Left renal pelvis (tissue), 4 donors: Measurements from ENCODE around the gene PIM3. TPM values are rescaled to one million over a fixed set of nuclear protein-coding genes. Genes with fewer than 3 reads are reported as not detected.

Experiments used
- DNase-seq, 4 donors: peaks; one replicate each; pipeline ENCODE4 v3.0.0-alpha.2; 2013; ENCODE audit warnings: low read depth in 4 of 4, low spot score in 3 of 4
- polyA plus RNA-seq, 4 donors: library from polyadenylated mRNA; unstranded; fragments of 120-200 nt; gene quantifications; one replicate each; pipeline ENCODE4 v1.2.1, GENCODE V29; 2013; ENCODE audit not compliant: insufficient read length in 4 of 4

PIM3 gene
- 10 to 100 TPM; 13.8 to 26.2 (median 15.3) TPM for polyA plus RNA-seq

DNA sequence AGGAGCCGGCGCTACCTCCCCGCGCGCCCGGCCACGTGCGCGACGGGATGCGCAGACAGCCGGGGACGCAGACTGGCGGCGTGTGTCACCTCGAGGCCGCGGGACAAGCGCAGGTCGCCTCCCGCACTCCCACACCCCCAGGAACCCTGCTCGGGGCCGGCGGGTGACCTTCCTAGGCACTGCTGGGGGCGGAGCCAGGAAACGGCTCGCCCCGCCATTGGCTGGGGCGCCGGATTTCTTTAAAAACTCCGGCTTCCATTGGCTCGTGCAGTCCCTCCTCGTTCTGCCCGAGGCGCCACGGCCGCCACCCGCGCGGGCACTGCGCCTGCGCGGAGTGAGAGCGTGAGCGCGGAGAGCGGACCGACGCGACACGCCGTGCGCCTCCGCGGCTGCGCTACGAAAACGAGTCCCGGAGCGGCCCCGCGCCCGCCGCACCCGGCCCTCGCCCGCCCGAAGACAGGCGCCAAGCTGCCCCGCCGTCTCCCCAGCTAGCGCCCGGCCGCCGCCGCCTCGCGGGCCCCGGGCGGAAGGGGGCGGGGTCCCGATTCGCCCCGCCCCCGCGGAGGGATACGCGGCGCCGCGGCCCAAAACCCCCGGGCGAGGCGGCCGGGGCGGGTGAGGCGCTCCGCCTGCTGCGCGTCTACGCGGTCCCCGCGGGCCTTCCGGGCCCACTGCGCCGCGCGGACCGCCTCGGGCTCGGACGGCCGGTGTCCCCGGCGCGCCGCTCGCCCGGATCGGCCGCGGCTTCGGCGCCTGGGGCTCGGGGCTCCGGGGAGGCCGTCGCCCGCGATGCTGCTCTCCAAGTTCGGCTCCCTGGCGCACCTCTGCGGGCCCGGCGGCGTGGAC, at the start of gene PIM3:
Gene PIM3, plus strand, starts transcription at position 614 of the 846 bp plus-strand sequence. Its CDS starts 176 bp downstream, at position 790.
- DNase-seq: peak; percentile 87 to 93 (median 92)

DNA sequence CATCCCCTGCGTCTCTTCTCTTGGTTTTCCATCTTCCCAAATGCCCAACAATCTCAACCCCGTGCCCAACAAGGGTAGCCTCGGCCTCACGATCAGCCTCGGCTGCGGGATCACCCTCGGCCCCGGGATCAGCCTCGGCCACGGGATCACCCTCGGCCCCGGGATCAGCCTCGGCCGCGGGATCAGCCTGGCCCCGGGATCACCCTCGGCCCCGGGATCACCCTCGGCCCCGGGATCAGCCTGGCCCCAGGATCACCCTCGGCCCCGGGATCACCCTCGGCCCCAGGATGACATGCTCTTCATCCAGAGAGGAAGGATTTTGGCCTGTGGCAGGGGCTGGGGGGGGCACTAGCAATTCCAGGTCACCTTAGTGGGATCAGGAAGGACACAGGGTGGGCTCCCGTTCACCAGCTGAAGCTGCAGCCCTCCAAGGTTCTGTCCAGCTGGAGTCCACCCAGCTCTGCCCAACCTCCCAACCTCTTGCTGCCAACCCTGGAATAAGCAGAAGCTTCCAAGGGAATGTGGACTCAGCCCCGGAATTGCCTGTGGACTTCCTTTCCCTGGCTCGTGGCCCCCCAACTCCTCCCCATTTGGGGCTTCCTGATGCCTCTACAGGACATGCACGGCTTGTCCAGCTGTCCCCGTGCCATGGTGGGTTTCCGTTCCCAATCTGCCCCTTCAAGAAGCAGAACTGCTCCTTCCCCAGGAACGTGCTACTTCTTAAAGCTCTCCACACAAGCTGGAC, 48.5 kb upstream of the PIM3 start:
- no peak for DNase-seq

DNA sequence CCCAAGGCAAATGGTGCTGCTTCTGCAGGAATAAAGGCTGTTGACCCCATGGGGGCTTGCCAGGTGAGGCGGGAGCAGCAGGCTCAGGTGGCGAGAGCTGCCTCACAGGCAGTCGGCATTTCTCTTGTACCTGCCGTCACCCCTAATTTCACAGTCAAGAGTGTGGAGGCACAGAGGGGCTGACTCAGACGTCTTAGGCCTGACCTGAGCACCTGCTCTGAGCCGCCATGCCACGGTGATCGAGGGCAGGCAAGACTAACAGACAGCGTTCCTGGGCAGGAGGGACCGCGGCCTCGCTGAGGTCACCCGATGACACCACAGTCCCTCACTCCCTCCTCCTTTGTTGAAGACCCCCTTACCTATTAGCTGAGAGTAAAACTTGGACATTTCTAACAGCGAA, 47.5 kb upstream of the PIM3 start:
- no peak for DNase-seq

DNA sequence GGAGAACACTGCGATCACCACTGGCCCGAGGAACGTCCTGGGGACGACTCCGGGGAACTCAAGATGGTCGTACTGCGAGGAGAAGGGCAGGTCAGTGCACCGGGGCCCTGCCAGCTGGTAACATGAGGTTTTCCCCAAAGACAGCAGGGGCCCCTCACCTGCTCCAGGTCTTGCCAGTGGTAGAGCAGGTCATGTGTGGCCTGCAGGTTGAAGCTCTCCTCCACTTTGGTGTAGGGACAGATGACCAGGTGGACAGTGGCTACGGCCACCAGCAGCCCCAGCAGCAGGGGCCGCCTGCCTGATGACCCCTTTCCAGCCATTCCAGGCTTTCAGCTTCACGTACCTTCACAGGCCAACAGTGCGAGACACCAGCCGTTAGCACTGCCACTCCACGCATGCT, 47.1 kb upstream of the PIM3 start:
- no peak for DNase-seq

DNA sequence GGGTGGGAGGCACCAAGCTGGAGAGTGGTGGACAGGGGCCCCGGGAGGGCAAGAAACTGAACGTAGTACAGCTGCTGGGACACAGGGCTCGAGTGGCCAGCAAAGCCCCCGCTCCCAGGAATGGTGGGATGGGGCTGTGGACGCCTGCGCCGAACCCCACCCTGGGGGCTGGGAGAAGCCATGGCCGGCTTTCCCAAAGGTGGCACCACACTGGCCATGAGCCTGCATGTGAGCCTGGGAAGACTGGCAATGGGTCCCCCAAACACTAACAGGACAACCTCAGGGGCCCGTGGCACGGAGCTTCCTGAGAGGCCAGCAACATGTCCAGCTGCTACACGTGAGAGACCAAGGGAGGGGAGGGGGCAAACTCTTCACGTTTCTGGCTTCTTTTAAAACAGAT, 46.3 kb upstream of the PIM3 start:
- DNase-seq: no peak

DNA sequence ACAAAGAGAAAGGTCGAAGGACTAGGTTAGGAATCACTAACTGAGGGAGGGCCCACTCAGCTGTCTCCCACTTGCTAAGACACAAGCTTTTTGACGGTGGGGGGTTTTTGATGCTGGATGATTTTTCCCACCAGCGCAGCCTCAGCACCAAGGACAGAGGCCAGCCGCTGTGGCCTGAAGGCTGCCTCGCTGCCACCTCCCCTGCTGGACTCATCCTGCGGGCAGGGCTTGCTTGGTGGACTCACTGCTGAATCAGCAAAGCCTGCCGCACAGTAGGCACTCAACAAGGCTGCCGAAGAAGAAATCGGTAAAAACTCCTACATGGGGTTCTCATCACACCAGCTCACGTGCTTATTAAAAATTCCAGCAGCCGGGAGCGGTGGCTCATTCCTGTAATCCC, 45.0 kb upstream of the PIM3 start:
- DNase-seq: no peak

DNA sequence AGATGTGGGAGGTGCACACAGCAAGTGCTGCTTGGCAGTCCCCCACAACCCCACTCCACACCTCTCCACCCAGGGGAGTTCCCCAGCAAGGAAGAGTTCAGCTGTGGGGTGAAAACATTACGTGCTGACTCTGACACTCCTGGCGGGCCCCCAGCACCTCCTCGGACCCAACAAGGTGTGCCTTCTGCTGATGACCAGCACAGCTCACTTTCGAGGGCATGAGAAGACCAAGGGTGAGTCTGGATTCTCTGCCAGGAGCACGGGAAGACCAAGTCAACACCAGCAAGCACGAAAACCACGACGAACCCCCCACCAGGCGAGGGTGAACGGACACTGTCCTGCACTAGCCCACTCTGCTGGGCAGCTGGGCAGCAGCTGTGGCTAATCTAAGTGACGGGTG, 43.7 kb upstream of the PIM3 start:
- no peak for DNase-seq

DNA sequence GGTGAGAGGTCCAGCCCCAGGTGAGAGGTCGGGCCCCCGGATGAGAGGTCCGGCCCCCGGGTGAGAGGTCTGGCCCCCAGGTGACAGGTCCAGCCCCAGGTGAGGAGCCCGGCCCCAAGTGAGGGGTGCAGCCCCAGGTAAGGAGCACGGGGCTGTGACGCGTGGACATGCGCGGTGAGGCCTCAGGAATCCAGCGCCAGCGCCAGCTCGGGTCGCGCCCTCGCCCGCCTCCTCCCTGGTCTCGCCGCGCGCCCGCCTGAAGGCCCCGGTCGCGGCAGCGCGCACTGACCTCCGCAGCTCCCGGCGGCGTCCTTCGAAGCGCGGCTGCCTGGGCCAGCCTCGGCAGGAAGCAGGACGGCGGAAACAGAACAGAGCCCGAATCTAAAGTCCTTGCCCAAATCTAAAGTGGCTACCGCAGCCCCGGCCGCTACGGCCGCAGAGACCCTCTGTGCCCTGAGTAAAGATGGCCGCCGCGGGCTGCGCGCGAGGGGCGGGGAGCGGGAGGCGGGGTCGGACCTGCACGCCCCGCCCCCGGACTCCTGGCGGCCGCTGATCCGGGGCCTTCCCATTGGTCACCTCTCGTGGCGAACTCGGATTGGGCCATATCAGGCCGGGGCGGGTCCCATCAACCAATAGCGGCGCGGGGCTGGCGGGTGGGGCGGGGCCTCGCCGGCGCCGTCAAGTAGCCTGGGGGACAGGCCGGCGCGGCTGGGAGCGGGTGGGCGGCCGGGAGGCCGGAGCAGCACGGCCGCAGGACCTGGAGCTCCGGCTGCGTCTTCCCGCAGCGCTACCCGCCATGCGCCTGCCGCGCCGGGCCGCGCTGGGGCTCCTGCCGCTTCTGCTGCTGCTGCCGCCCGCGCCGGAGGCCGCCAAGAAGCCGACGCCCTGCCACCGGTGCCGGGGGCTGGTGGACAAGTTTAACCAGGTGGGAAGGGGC, 42.3 kb upstream of the PIM3 start, which contains the start of the genes ALG12 and CRELD2:
Gene ALG12, minus strand, starts transcription at position 465 of the 937 bp plus-strand sequence. CDS start 4,673 bp downstream, outside the sequence.
Gene CRELD2, plus strand, starts transcription at position 661 of the 937 bp plus-strand sequence. Its CDS starts 136 bp downstream, at position 797.
- peak; percentile 87 to 93 (median 90) for DNase-seq

DNA sequence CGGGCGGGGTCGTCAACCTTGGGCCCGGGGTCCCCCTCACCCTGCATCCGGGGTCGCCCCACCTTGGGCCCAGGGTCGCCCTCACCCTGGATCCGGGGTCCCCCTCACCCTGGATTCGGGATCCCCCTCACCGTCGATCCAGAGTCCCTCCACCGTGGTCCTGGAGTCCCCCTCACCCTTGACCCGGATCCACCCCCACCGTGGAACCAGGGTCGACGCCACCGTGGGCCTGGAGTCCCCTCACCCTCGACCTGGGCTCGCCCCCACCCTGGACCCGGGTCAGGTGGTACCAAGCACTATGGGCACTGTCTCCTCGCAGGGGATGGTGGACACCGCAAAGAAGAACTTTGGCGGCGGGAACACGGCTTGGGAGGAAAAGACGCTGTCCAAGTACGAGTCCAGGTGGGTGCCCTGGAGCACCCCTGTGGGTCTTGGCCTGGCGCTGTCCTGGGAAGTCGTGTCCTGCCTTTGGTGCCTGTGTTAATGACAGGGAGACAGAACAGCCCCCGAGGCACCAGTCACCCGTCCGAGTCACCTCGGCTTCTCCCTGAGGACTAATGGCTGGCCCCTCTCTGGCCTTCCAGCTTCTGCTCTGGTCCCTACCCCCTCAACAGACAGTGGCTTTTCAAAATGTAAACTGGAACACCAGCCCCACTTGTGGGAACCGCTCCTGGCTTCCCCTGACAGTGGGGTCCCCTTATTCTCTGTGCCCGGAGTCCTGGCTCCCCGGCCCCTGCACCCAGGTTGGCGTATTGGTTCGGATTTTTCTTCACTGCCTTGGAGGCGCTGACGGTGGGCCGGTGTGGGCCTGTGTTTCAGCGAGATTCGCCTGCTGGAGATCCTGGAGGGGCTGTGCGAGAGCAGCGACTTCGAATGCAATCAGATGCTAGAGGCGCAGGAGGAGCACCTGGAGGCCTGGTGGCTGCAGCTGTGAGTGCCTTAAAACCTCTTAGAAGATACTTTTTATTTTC, 41.4 kb upstream of the PIM3 start:
- DNase-seq: no peak

DNA sequence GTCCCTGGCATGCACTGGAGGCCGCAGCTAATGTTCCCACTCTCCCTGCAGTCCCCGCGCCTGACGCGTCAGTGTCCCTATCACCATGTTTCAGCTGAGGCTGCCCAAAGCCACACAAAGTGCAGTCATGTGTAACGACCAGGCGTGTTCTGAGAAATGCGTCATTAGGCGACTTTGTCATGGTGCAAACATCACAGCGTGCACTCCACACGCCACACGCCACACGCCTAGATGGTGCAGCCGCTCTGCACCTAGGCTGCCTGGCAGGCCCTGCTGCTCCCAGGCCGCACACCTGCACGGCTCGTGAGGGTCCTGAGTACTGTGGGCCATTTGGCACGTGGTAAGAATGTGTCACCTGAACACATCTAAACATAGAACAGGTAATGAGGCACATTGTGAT, 39.7 kb upstream of the PIM3 start:
- no peak for DNase-seq

DNA sequence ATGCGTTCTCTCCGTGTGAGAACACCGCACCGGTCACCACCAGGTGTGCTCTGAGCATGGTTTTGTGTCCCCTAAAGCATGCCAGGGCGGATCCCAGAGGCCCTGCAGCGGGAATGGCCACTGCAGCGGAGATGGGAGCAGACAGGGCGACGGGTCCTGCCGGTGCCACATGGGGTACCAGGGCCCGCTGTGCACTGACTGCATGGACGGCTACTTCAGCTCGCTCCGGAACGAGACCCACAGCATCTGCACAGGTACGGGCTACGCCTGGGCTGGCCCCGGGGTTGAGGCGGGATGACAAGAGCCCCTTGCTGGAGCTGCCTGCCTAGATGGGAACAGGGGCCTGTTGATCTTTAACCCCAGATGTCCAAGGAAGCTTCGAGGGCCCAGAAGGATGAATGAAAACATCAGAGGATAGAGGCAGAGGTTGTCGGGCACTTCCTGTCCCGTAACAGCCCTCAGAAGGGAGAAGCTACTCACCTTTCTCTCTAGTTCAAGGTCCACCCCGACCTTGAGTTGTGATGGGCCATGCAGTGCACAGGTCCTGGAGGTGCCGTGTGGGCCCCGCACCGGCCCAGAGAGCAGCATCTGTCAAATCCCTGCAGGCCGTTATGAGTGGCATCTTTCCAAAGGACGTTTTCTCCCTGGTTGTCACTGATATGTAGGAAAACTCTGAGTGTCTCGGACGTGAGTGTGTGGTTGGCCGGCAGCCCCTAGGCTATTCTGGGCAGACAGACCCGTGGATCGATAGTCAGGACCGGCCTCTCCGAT, 38.9 kb upstream of the PIM3 start:
- DNase-seq: no peak

DNA sequence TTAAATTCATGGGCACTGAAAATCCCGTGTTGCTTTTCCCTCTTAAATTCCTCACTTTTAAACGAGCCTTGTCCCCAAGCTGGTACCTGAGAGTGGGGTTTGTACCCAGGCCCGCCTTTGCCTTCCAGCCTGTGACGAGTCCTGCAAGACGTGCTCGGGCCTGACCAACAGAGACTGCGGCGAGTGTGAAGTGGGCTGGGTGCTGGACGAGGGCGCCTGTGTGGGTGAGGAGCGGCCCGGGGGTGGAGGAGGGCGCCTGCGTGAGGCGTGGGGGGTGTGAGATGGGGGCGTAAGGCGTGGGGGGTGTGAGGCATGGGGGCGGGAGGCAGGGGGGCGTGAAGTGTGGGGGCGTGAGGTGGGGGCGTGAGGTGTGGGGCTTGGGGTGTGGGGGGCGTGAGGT, 38.1 kb upstream of the PIM3 start:
- no peak for DNase-seq

DNA sequence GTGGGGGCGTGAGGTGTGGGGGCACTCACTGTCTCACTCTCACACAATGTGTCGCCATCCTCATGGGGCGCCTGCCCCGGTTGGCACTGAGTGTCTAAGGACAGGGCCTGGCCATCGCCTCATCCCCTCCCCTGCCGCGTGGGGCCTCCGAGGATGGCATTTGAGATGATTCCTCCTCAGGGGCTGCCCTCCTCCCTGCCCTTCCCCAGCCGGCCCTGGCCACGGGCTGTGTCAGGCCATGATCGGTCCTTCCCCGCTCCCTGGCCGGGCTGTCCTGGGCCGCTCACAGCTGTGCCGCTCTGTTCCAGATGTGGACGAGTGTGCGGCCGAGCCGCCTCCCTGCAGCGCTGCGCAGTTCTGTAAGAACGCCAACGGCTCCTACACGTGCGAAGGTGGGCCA, 37.6 kb upstream of the PIM3 start:
- no peak for DNase-seq

DNA sequence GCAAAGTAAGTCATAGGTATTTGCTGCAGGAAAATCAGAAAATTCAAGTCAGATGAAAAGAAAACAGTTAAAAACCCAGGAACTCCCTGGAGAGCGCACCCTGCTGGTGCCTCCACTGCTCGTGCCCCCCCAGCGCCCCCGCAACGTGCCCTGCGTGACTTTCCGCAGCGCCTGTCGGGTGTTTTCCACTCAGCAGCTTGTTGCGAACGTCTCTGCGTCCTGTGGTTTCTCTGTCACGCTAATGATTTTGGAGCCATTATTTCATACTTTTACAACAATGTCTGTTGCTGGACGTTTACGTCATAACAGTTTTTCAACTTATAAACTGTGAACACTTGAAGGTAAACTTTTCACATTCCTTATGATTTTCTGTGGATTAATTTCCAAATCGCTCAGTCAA, 37.1 kb upstream of the PIM3 start:
- DNase-seq: no peak

DNA sequence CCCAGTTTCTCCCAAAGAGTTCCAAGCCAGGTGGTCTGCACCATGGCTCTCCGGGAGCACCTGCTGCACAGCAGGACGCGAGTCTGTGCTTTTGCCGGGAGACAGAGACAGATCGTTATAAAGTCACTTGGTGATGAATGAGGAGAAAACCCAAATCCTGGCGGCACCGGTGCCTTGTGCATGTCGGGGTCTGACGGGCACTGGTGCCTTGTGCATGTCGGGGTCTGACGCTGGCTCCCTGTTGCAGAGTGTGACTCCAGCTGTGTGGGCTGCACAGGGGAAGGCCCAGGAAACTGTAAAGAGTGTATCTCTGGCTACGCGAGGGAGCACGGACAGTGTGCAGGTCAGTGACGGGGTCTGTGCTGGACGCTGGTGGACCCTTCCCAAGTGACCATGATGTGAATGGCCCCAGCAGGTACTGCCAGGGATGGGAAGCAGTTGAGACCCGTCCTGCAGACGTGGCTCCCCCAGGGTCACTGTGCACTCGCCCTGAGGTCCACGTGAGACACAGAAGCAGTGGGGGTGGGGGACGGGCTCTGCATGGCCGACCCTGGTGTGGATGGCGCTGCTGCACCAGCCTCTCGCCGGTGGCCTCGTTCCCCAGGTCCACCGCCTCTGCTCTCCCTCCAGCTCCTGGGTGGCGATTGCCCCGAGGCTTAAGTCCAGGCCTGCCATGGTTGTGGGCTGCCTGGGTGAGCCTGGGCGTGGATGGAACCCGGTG, 36.3 kb upstream of the PIM3 start:
- DNase-seq: no peak

DNA sequence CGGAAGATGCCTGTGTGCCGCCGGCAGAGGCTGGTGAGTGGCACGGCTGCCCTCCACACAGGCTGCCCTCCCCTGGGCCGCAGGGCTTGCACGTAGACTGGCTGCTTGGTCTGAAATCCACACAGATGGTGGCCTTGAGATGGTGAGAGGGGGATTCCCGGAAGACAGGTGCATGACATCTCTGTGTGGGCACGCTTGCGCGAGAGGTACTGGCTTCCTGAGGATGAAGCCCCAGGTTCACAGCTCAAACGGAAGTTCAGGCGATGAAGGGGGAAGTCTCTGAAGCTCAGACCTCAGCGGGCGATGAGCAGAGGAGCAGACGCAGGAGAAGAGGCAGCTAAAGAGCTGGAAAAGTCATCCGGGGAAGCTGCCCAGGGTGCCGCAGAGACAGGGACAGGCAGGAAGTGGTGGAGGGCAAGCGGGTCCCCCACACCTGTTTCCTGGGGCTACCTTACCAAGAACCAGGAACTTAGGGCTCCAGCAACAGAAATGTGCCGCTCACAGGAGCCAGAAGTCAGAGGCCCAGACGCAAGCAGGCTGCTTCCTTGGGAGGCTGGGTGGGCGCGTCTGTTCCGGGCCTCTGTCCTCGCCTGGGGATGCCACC, 34.9 kb upstream of the PIM3 start:
- DNase-seq: no peak

DNA sequence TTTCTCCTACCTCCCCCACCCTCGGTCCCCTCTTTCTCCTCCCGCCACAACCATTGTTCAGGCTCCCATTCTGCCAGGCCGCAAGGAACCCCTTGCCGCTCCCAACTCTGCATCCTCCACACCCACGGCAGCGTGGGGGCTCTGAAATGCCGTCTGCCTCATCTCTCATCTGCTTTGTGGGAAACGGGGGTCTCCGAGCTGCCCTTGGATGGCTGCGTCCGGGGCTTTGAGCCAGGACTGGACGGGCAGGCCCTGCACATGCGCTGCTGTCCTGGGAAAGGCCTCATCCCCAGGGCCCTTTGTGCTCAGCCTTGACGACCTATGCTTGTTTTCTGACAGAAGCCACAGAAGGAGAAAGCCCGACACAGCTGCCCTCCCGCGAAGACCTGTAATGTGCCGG, 33.7 kb upstream of the PIM3 start:
- no peak for DNase-seq
